Islet of Langerhans (tissue), 1 donor: Measurements from ENCODE around the gene TP53INP2.
"Not testable (repeated sequence)": the region's sequence is repeated elsewhere in the genome, so short reads cannot be mapped to it uniquely, and the experiment has no call there.

Experiments
- FAIRE-seq: peaks from one replicate; lab custom pipeline; 2011; peaks lifted over from hg19 to GRCh38; lab: Jason Lieb, UNC

Gene TP53INP2

DNA sequence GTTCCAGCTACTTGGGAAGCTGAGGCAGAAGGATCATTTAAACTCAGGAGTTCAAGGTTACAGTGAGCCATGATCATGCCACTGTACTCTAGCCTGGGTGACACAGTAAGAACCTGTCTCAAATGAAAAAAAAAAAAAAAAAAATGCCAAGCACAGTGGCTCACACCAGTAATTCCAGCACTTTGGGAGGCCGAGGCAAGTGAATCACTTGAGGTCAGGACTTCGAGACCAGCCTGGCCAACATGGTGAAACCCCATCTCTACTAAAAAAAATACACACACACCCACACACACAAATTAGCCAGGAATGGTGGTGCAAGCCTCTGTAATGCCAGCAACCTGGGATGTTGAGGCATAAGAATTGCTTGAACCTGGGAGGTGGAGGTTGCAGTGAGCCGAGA is 18.4 kb downstream of the TP53INP2 start:
- FAIRE-seq, result not testable (repeated sequence)

- FAIRE-seq, result no peak
Measured at GRCh38 chr20:34724172-34724571, 20.0 kb downstream of the TP53INP2 start.

- no peak for FAIRE-seq
Measured at GRCh38 chr20:34729416-34729815, 25.3 kb downstream of the TP53INP2 start.

- no peak for FAIRE-seq
Measured at GRCh38 chr20:34732523-34732922, 28.4 kb downstream of the TP53INP2 start.

DNA sequence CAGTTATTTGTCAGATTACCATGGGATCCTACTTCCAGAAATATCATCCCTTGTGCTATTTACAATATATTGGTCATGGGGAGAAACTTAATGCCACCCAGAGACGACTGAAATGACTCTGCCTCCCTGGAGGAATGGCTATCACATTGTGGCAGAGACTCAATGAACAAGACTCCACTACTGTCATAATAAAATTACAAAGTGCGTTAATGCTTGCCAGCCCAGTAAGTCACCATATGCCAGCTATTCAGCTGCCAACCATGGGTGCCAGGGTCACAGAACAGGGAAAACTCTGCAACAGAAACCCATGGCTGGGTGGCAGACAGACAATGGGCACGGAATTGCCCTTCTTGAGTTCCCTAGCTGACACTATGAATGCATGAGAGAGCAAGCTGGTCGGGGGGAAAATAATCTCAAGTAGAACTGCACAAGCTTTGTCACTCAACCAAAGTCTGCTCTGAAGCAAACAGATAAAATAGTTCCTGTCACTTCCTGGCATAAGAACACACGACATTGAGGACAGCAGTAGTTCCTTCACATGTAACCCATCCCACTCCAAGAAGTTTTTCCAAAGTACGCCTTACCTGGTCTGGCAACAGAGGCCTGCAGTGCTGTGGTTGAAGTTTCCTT is 32.1 kb downstream of the TP53INP2 start:
- no peak for FAIRE-seq

DNA sequence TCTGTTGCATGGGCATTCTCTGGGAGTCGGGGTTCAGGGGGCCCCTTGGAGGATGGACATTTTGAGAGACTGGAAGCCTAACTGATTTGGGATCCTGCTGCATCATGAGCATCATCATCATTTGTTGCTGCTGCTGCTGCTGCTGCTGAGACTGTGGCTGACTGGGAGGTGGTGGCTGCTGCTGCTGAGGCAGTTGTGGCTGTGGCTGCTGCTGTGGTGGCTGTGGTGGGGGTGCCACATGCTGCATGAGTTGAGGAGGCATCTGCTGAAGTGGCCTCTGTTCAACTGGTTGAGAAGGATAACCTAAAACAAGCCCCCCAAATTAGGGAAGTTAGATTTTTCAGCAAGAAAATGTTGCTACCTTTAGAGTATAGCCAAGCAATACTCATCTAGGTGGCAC is 38.9 kb downstream of the TP53INP2 start:
- no peak for FAIRE-seq

- no peak for FAIRE-seq
Measured at GRCh38 chr20:34744340-34744739, 40.2 kb downstream of the TP53INP2 start.

DNA sequence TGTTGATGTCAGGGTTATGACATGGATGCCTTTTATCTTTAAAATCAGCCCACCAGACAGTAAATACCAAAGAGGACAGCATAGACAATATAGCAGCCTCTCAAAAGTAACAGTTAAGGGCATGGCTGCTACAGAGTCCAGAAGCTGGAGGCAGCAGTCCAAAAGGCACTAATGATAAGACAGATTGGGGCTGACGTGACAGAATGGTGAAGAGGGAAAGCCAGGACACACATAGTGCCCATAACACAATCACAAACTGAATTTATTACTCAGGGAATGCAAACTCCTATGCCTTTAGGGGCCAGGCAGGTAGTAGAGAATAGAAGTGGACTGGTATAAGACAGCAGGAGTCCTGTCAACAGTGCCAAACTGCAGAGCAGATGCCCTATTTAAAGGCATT is 40.7 kb downstream of the TP53INP2 start:
- FAIRE-seq, result no peak

- no peak for FAIRE-seq
Measured at GRCh38 chr20:34746674-34747073, 42.5 kb downstream of the TP53INP2 start.

- FAIRE-seq, result no peak
Measured at GRCh38 chr20:34747479-34747878, 43.3 kb downstream of the TP53INP2 start.

DNA sequence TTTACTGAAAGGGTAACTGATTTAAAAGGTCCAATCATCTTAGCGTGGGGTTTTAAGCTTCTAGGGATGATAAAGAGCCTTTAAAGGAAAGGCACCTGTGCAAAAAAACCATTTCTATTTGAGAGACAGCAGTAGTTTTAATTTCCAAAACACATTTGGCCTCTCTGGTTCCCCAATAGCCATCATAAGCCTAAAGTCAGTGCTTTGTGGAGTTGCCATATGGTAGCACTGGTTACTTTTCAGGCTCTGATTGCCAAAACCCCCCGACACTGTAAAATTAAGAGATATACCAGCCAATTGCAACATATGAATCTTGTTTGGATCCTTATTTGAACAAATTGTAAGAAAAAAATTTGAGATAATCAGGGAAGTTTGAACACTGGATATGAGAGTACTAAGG is 44.6 kb downstream of the TP53INP2 start:
- FAIRE-seq, result no peak

GRCh38 chr20:34750484-34750883 is 46.3 kb downstream of the TP53INP2 start:
- no peak for FAIRE-seq

DNA sequence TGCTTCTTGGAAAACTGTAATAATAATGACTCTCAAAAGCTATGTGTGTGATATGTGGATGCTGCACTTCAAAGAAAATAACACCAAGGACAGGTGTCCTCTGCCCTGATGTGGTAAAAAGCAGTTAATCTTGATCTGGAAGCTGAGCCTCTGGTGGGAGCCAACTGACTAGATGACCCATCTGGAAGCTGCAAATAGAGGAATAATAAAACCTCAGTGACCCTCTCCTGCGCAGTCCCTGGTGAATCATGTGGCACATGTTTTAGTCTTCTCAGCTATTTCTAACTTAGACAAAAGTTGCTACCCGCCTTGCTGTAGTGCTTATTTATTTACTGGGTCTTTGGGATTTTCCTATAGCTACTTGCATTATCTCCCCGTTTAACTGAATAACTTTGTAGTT is 47.3 kb downstream of the TP53INP2 start:
- no peak for FAIRE-seq

DNA sequence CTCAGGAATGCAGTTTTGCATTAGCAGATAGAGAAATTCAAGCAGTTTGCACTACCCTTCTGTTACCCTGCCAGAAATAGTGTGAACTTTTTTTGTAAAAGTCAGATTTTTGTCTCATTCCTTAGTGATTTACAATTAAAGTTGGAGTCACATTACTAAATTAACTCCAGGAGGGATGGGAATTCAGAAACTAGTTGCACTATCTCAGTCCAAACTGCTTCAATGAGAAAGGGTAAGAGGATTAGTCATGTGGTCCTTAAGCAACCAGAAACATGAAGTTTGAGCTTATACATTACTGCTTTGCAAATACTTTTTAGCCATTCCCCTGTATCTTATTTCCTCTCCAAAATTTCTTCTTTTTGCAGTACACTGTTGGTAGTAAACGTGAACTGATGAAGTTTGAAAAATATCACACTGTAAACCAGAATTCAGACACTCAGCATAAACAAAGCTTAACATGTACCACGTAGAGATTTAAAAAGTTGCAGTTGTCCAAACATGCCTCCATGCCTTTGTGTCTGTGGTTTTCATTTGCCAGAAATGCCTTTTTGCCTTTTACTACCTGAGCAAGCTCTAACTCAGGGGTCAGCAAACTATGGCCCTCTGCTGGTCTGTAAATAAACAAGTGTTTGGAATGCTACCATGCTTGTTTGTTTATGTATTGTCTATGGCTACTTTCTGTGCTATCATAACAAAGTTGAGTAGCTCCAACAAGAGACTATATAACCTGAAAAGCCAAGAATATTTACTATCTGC is 49.7 kb downstream of the TP53INP2 start:
- FAIRE-seq, result no peak

- FAIRE-seq, result no peak
Measured at GRCh38 chr20:34754611-34755010, 50.5 kb downstream of the TP53INP2 start.

GRCh38 chr20:34755367-34755766 is 51.2 kb downstream of the TP53INP2 start:
- FAIRE-seq, result no peak

DNA sequence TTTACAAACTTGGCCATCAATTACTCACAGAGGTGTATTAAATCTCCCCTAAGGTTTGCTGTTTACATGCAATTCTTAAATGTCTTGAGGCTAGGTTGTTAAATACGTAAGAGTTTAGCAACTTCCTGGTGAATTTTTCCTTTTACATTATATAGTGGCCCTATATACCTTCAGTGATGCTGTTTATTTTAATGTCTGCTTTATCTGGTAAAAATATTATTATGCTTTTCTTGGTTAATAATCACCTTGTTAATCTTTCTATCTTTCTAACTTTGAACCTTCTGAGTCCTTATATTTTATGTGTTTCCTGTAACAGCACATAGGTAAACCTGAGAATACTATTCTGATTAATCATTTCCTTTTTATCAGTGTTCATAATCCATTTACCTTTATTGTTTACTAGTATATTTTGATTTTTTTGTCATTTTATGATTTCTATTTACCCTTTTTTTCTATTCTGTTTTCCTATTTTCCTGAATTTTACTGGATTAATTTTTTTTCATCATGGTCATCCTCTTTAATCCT is 57.9 kb downstream of the TP53INP2 start:
- FAIRE-seq, result no peak
